Gastroesophageal sphincter (tissue), 4 donors: Measurements from ENCODE around the gene EXOC6B. TPM values are rescaled to one million over a fixed set of nuclear protein-coding genes. Genes with fewer than 3 reads are reported as not detected.

ENCODE experiments used
- ATAC-seq: fragments of 150-250 bp; one replicate; pipeline ENCODE4 v1.9.1; 2016; ENCODE audit warnings: mild to moderate bottlenecking, moderate library complexity
- H3K27ac ChIP-seq, 4 donors: fragments of 200-600 bp; sonication (generic) in 3 of 4; 1 replicate in 3 of 4; 2 replicates in 1 of 4; pipeline ENCODE4 v1.5.1; 2016 to 2019
- H3K27me3 ChIP-seq: fragments of 200-600 bp; sonication (generic); one replicate; pipeline ENCODE4 v1.5.1; 2019
- H3K36me3 ChIP-seq, 2 donors: fragments of 200-600 bp; sonication (generic); one replicate each; pipeline ENCODE4 v1.5.1; 2019; ENCODE audit warnings: control low read depth in 1 of 2
- H3K4me1 ChIP-seq, 3 donors: fragments of 200-600 bp; sonication (generic); 1 replicate in 2 of 3; 2 replicates in 1 of 3; pipeline ENCODE4 v1.5.1; 2016 to 2019; ENCODE audit warnings: control low read depth in 2 of 3
- H3K4me3 ChIP-seq, 2 donors: fragments of 200-600 bp; sonication (generic); one replicate each; pipeline ENCODE4 v1.5.1; 2019; ENCODE audit warnings: mild to moderate bottlenecking in 1 of 2, moderate library complexity in 1 of 2
- H3K9me3 ChIP-seq, 3 donors: fragments of 200-600 bp; sonication (generic); one replicate each; pipeline ENCODE4 v1.5.1; 2017 to 2019; ENCODE audit warnings: control low read depth in 2 of 3
- EP300 ChIP-seq: sonication (generic); formaldehyde crosslinking; IDR thresholded peaks from one replicate; pipeline ENCODE4 v1.6.1; 2017; ENCODE audit warnings: antibody characterized with exemption, mild to moderate bottlenecking
- POLR2A ChIP-seq, 2 donors: fragments of 450-650 bp; IDR thresholded peaks; one replicate each; pipeline ENCODE4 v1.6.1; 2017; ENCODE audit warnings: antibody characterized with exemption in 2 of 2, mild to moderate bottlenecking in 2 of 2, moderate library complexity in 1 of 2
- POLR2AphosphoS5 ChIP-seq: sonication (generic); formaldehyde crosslinking; IDR thresholded peaks from one replicate; pipeline ENCODE4 v1.6.1; 2017; ENCODE audit warnings: antibody characterized with exemption
- WGBS, 2 donors: methylation state at CpG; one replicate each; pipeline ENCODE4 v1.1.5; 2018; ENCODE audit warnings: low coverage in 1 of 2; 5-methylcytosine and 5-hydroxymethylcytosine counted together
- total RNA-seq, 4 donors: library from RNA; depleted of rRNA; stranded (reverse); fragments of >200 nt; gene quantifications; one replicate each; pipeline ENCODE4 v1.1.0, GENCODE V29; 2016
- TF ChIP-seq, protein P1 (sequence below), 4 experiments: fragments of 200-600 bp in 2 of 4; fragments of 450-650 bp in 2 of 4; sonication (generic) in 1 of 4; IDR thresholded peaks; one replicate each; pipeline ENCODE4 v1.5.1; 2017 to 2019; ENCODE audit warnings: antibody characterized with exemption in 4 of 4, mild to moderate bottlenecking in 2 of 4, moderate library complexity in 2 of 4

The EXOC6B gene
- total RNA-seq, 4 donors from 2014 or later = 35.3 to 47.2 (median 41.2) TPM

DNA sequence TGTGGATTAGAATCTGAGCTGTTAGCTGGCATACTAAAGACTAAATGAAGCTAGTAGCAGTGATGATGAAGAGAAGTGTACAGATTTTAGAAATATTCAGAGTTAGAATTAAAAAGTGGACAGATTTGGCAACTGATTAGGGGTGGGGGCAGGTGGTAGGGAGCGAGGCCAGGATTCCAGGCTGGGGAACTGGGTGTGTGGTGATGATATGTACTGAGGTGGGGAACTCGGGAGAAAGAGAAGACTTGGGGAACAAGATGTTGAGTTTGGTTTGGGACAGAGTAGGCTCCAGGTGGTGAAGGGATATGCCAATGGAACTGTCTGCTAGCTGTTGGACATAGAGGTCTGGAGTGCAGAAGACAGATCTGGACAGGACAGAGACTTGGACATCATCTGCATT is 669.0 kb downstream of the EXOC6B start:
- H3K27me3 ChIP-seq = peaks cover 86% of the 10 kb centered on the region
- no peak overlapping the region for H3K4me3 ChIP-seq
- WGBS, 2 donors = 85 to 100% methylated on average over 1 to 2 of the region's 2 CpGs
- no peaks in the 10 kb centered on the region for H3K4me1 ChIP-seq
- ATAC-seq = no peak
- no peaks in the 10 kb centered on the region for H3K9me3 ChIP-seq
- H3K27ac ChIP-seq = no peak overlapping the region
- TF ChIP-seq POLR2A (IDR thresholded peaks at IDR 0.05) = no peak
- TF ChIP-seq, protein P1, sequence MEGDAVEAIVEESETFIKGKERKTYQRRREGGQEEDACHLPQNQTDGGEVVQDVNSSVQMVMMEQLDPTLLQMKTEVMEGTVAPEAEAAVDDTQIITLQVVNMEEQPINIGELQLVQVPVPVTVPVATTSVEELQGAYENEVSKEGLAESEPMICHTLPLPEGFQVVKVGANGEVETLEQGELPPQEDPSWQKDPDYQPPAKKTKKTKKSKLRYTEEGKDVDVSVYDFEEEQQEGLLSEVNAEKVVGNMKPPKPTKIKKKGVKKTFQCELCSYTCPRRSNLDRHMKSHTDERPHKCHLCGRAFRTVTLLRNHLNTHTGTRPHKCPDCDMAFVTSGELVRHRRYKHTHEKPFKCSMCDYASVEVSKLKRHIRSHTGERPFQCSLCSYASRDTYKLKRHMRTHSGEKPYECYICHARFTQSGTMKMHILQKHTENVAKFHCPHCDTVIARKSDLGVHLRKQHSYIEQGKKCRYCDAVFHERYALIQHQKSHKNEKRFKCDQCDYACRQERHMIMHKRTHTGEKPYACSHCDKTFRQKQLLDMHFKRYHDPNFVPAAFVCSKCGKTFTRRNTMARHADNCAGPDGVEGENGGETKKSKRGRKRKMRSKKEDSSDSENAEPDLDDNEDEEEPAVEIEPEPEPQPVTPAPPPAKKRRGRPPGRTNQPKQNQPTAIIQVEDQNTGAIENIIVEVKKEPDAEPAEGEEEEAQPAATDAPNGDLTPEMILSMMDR (IDR thresholded peaks at IDR 0.05) = no peak
- no peak for TF ChIP-seq EP300
- TF ChIP-seq POLR2AphosphoS5 = no peak
- H3K36me3 ChIP-seq = no peaks in the 10 kb centered on the region

DNA sequence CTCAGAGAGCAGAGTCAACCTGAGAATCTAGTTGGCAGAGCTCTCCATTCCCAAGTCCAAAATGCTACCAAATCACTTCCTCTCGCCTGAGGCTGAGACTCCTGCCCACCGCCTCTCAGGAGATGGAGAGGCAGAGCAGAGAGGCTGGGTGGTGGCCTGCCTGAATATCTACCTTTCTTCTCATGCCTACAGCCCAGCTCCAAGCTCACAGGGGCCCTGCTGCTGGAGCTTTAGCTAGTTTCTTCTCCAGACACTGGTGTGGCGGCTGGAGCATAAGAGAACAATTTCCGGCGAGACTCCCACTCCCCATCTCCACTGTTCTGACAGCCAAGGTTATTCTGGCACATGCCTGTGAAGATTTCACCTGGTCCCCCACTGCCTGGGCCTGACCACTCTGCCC is 670.1 kb downstream of the EXOC6B start:
- ATAC-seq = no peak
- H3K4me3 ChIP-seq = no peak overlapping the region
- no peak for TF ChIP-seq POLR2AphosphoS5
- no peak for TF ChIP-seq EP300
- TF ChIP-seq, protein P1 (IDR thresholded peaks at IDR 0.05) = no peak
- TF ChIP-seq POLR2A (IDR thresholded peaks at IDR 0.05) = no peak
- no peaks in the 10 kb centered on the region for H3K4me1 ChIP-seq
- no peak overlapping the region for H3K27ac ChIP-seq
- H3K9me3 ChIP-seq = no peaks in the 10 kb centered on the region
- no peaks in the 10 kb centered on the region for H3K36me3 ChIP-seq
- WGBS, 2 donors = no CpG with 5 or more reads among the region's 5 CpGs
- H3K27me3 ChIP-seq = peaks cover 97% of the 10 kb centered on the region

DNA sequence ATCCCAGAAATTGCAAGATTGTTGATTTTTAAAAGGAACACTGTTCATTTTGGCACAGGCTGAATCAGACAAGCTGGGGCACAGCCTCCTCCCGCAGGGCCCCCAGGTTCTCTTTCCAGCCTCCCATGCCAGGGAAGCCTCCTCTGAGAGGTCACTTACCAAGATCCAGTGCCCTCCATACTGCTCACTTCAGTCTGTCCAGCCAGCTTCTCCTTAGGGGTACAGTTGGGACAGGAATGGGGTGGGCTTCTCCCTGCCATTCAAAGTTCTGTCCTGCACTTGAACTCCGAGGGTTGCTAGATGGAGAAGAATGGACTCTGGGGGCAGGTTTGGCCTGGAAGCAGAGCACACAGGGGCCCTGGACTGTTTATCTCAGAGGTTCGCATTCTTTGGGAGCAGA is 670.7 kb downstream of the EXOC6B start:
- Histone ChIP-seq H3K36me3 (no peaks in the 10 kb centered on the region), H3K27me3 (peaks cover 98% of the 10 kb centered on the region), H3K4me3 (no peak overlapping the region), H3K27ac (no peak overlapping the region), H3K4me1 (peaks cover 0 to 6% (median 1%) of the 10 kb centered on the region in 3 donors), H3K9me3 (no peaks in the 10 kb centered on the region)
- WGBS, 2 donors = 50 to 100% methylated on average over 1 of the region's 3 CpGs
- no peak for TF ChIP-seq EP300
- no peak for ATAC-seq

DNA sequence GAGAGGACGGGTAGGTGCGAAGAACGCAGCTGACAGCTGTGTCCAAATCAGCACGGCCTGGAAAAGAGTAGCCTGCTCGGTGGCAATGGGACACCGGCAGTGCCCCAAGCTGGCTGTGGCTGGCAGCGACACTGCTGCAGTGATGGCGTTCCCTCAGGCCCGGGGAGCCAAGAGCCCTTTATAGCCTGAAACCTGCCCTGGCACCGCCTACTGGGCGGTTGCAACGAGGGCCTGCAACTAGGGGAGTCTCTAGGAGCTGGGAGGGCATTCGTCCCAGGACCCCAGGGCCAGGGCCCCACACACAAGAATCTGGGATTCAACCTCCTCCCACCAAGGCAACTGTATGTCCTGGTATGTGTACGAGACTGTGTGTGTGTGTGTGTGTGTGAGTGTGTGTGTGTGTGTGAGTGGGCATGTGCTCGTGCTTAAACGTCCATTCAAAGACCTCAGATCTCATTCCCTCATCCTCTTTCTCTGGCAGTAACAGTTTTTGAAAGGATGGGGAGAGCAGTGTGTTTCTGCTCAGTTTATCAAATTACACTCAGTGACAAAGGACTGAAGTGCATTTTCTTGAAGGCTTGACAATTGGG is 671.4 kb downstream of the EXOC6B start:
- TF ChIP-seq EP300 (no peak), POLR2A (IDR thresholded peaks at IDR 0.05) (no peak), POLR2AphosphoS5 (no peak)
- TF ChIP-seq, protein P1 (IDR thresholded peaks at IDR 0.05) = no peak
- Histone ChIP-seq H3K4me3 (no peak overlapping the region), H3K27me3 (peaks cover 98% of the 10 kb centered on the region), H3K4me1 (peaks cover 0 to 12% (median 8%) of the 10 kb centered on the region in 3 donors), H3K36me3 (no peaks in the 10 kb centered on the region), H3K27ac (no peak overlapping the region), H3K9me3 (no peaks in the 10 kb centered on the region)
- ATAC-seq = no peak
- WGBS, 2 donors = 82 to 88% methylated on average over 2 to 8 of the region's 16 CpGs

GRCh38 chr2:72153924-72154323 is 671.9 kb downstream of the EXOC6B start:
- 82 to 100% methylated on average over 2 to 5 of the region's 5 CpGs for WGBS, 2 donors
- Histone ChIP-seq H3K9me3 (no peaks in the 10 kb centered on the region), H3K27ac (no peak overlapping the region), H3K36me3 (no peaks in the 10 kb centered on the region), H3K4me1 (peaks cover 0 to 18% (median 13%) of the 10 kb centered on the region in 3 donors), H3K4me3 (no peak overlapping the region), H3K27me3 (peaks cover 98% of the 10 kb centered on the region)
- TF ChIP-seq POLR2AphosphoS5 (no peak), POLR2A (IDR thresholded peaks at IDR 0.05) (no peak), EP300 (no peak)
- TF ChIP-seq, protein P1 (IDR thresholded peaks at IDR 0.05) = no peak
- no peak for ATAC-seq
